ENCODE data around the gene XRCC2. TPM values are rescaled to one million over a fixed set of nuclear protein-coding genes. Genes with fewer than 3 reads are reported as not detected.
A peak's percentile ranks its signal among the peaks of the same experiment; 100 is the strongest.

Gene XRCC2
- total and polyA plus RNA-seq, 2 experiments from 2014 or later, result 3.4 to 4.1 TPM

DNA sequence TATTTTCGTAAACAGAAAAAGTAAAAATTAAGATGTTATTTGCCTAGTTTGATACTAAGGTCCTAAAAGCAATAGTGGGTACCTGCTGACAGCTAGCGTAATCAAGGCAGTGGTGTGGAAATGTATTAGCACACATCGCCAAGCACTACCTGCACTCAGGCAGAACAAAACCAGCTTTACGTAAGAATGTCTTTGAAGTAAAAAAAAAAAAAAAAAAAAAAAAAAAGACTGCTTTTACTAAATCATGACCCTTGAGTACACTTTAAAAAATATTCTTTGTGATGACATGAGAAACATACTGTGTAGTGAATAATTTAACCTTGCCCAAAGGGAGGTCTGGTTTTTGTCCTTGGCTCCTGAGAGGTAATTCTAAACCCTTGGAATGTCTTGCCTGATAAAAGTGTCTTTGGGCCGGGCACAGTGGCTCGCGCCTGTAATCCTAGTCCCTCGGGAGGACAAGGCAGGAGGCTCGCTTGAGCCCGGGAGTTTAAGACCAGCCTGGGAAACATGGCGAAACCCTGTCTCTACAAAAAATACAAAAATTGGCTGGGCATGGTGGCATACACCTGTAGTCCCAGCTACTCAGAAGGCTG, 12.7 kb downstream of the XRCC2 start:
- peaks cover 14% of the 10 kb centered on the region for H3K4me1 ChIP-seq (ENCODE audit: low read depth)
- no peak overlapping the region for H3K4me3 ChIP-seq
- H3K9me3 ChIP-seq (ENCODE audit: low read depth), result no peaks in the 10 kb centered on the region
- DNase-seq (ENCODE audit: low read depth in 1 of 2, low spot score in 1 of 2), result peak in 1 of 2 donors; percentile 55
- H3K36me3 ChIP-seq, result no peaks in the 10 kb centered on the region
- TF ChIP-seq, protein P1, sequence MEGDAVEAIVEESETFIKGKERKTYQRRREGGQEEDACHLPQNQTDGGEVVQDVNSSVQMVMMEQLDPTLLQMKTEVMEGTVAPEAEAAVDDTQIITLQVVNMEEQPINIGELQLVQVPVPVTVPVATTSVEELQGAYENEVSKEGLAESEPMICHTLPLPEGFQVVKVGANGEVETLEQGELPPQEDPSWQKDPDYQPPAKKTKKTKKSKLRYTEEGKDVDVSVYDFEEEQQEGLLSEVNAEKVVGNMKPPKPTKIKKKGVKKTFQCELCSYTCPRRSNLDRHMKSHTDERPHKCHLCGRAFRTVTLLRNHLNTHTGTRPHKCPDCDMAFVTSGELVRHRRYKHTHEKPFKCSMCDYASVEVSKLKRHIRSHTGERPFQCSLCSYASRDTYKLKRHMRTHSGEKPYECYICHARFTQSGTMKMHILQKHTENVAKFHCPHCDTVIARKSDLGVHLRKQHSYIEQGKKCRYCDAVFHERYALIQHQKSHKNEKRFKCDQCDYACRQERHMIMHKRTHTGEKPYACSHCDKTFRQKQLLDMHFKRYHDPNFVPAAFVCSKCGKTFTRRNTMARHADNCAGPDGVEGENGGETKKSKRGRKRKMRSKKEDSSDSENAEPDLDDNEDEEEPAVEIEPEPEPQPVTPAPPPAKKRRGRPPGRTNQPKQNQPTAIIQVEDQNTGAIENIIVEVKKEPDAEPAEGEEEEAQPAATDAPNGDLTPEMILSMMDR (IDR thresholded peaks at IDR 0.05; ENCODE audit: low read depth, low read length), result no peak
- no peaks in the 10 kb centered on the region for H3K27me3 ChIP-seq
- H3K27ac ChIP-seq, result no peak overlapping the region

DNA sequence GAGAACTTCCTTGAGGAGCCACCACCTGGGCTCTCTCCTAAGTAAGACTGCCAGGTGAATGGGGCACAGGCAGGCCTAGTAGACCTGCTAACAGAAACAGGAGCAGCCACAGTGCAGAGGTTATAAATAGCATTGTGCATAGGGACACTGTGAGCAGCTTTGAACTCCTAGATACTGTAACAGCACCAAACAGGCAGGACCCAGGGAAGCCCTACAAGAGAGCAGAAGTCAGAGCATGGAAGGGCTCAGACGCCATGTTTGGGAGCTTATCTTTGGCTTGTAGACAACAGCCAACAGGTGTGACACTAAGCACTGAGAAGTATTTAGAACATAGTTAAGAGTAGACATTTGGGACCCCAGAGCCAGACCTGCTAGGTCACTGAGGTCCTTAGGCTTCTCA, 14.5 kb downstream of the XRCC2 start:
- Histone ChIP-seq H3K27ac (peak overlapping the region; percentile 93), H3K9me3 (ENCODE audit: low read depth) (no peaks in the 10 kb centered on the region), H3K36me3 (no peaks in the 10 kb centered on the region), H3K27me3 (no peaks in the 10 kb centered on the region), H3K4me3 (no peak overlapping the region), H3K4me1 (ENCODE audit: low read depth) (peaks cover 14% of the 10 kb centered on the region)
- DNase-seq (ENCODE audit: low read depth in 1 of 2, low spot score in 1 of 2), result peak in 1 of 2 donors; percentile 67
- TF ChIP-seq, protein P1 (IDR thresholded peaks at IDR 0.05; ENCODE audit: low read depth, low read length), result no peak

- TF ChIP-seq, protein P1 (IDR thresholded peaks at IDR 0.05; ENCODE audit: low read depth, low read length), result no peak
- Histone ChIP-seq H3K4me3 (no peak overlapping the region), H3K4me1 (ENCODE audit: low read depth) (peaks cover 14% of the 10 kb centered on the region), H3K36me3 (no peaks in the 10 kb centered on the region), H3K27ac (peak overlapping the region; percentile 93), H3K27me3 (no peaks in the 10 kb centered on the region), H3K9me3 (ENCODE audit: low read depth) (no peaks in the 10 kb centered on the region)
- DNase-seq (ENCODE audit: low read depth in 1 of 2, low spot score in 1 of 2), result peak in 1 of 2 donors; percentile 30
These were observed 15.9 kb downstream of the XRCC2 start for GRCh38 chr7:152660021-152660420.

DNA sequence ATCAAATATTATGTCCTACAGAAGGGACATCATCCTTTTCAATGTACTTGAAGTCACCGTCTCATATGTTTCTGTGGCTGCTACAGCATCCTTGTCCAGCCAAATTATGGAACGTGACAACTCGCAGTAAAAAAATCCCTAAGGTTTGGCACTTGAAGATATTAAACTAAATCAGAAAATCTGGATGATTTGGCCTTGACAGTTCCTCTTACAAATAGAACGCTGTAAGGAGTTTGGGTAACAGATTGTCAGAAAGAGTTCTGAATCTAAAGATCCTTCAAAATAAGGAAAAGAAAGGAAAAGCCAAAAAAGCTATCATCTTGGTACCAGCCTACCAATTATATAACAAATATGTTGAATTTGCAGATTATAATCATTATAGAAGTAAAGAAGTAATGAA, 21.0 kb downstream of the XRCC2 start:
- no peak for DNase-seq (ENCODE audit: low read depth in 1 of 2, low spot score in 1 of 2)
- Histone ChIP-seq H3K36me3 (no peaks in the 10 kb centered on the region), H3K27ac (no peak overlapping the region), H3K9me3 (ENCODE audit: low read depth) (no peaks in the 10 kb centered on the region), H3K4me3 (no peak overlapping the region), H3K27me3 (no peaks in the 10 kb centered on the region), H3K4me1 (ENCODE audit: low read depth) (no peaks in the 10 kb centered on the region)
- TF ChIP-seq, protein P1 (IDR thresholded peaks at IDR 0.05; ENCODE audit: low read depth, low read length), result no peak

GRCh38 chr7:152649220-152649619, 26.7 kb downstream of the XRCC2 start:
- H3K4me3 ChIP-seq, result no peak overlapping the region
- H3K9me3 ChIP-seq (ENCODE audit: low read depth), result no peaks in the 10 kb centered on the region
- H3K27ac ChIP-seq, result no peak overlapping the region
- no peak for DNase-seq (ENCODE audit: low read depth in 1 of 2, low spot score in 1 of 2)
- TF ChIP-seq, protein P1 (IDR thresholded peaks at IDR 0.05; ENCODE audit: low read depth, low read length), result no peak
- no peaks in the 10 kb centered on the region for H3K27me3 ChIP-seq
- no peaks in the 10 kb centered on the region for H3K36me3 ChIP-seq
- H3K4me1 ChIP-seq (ENCODE audit: low read depth), result no peaks in the 10 kb centered on the region

Data from cardiac muscle cell (in vitro differentiated cells and primary cell).